Sigmoid colon (tissue), 7 donors: ENCODE measurements around the gene OTOP2. TPM values are rescaled to one million over a fixed set of nuclear protein-coding genes. Genes with fewer than 3 reads are reported as not detected.
"Not testable (repeated sequence)": the region's sequence is repeated elsewhere in the genome, so short reads cannot be mapped to it uniquely, and the experiment has no call there.

Source experiments
- DNase-seq: peaks from one replicate; pipeline ENCODE4 v3.0.0-alpha.2; 2019
- H3K27ac ChIP-seq, 4 donors: fragments of 200-600 bp; sonication (generic); one replicate each; pipeline ENCODE4 v1.5.1; 2016 to 2019; ENCODE audit warnings: mild to moderate bottlenecking in 1 of 4
- H3K27me3 ChIP-seq, 3 donors: fragments of 200-600 bp; sonication (generic); one replicate each; pipeline ENCODE4 v1.5.1; 2019; ENCODE audit warnings: mild to moderate bottlenecking in 1 of 3
- H3K36me3 ChIP-seq, 4 donors: fragments of 200-600 bp; sonication (generic); one replicate each; pipeline ENCODE4 v1.5.1; 2016 to 2019
- H3K4me1 ChIP-seq, 4 donors: fragments of 200-600 bp; sonication (generic); one replicate each; pipeline ENCODE4 v1.5.1; 2017 to 2019
- H3K4me3 ChIP-seq, 4 donors: fragments of 200-600 bp; sonication (generic); one replicate each; pipeline ENCODE4 v1.5.1; 2017 to 2019; ENCODE audit warnings: mild to moderate bottlenecking in 2 of 4, moderate library complexity in 1 of 4
- H3K9me3 ChIP-seq, 4 donors: fragments of 200-600 bp in 3 of 4; sonication (generic) in 3 of 4; one replicate each; pipeline versions ENCODE4 v1.5.1 to v1.6.1; 2013 to 2019
- CTCF ChIP-seq, 4 experiments: fragments of 450-650 bp in 3 of 4; fragments of 200-600 bp in 1 of 4; IDR thresholded peaks; one replicate each; pipeline ENCODE4 v1.5.1; 2016 to 2019; ENCODE audit warnings: antibody characterized with exemption in 4 of 4, mild to moderate bottlenecking in 3 of 4, moderate library complexity in 2 of 4
- EP300 ChIP-seq, 4 donors: sonication (generic); formaldehyde crosslinking; IDR thresholded peaks; one replicate each; pipeline ENCODE4 v1.6.1; 2017; ENCODE audit warnings: antibody characterized with exemption in 4 of 4
- POLR2A ChIP-seq, 2 donors: fragments of 450-650 bp; IDR thresholded peaks; one replicate each; pipeline ENCODE4 v1.6.1; 2016; ENCODE audit warnings: antibody characterized with exemption in 2 of 2, mild to moderate bottlenecking in 2 of 2, moderate library complexity in 2 of 2
- POLR2AphosphoS5 ChIP-seq, 4 donors: sonication (generic); formaldehyde crosslinking; IDR thresholded peaks; one replicate each; pipeline ENCODE4 v1.6.1; 2017; ENCODE audit warnings: antibody characterized with exemption in 4 of 4
- WGBS, 2 donors: extraction: QIAGEN DNeasy Blood & Tissue Kit; methylation state at CpG; one replicate each; pipeline ENCODE4 v1.1.7; 2013; 5-methylcytosine and 5-hydroxymethylcytosine counted together
- intact Hi-C: fragments of 100-400 bp; cut with DNase I; formaldehyde crosslinking; loops from one replicate; pipeline ENCODE4 v1.15.1; 2023
- polyA plus RNA-seq, 3 donors: library from polyadenylated mRNA; stranded (reverse); fragments of 200-250 nt; gene quantifications; one replicate each; pipeline ENCODE4 v1.2.3, GENCODE V29; 2013
- total RNA-seq, 4 donors: library from RNA; depleted of rRNA; stranded (reverse); fragments of >200 nt; gene quantifications; one replicate each; pipeline ENCODE4 v1.1.0, GENCODE V29; 2016
- donor health status: healthy with polysubstance abuse.
- donor health status: Bipolar disorder and iron deficiency.
- donor health status: healthy.

Gene OTOP2
- total and polyA plus RNA-seq, 7 donors, result 0.36 to 21.0 (median 4.8) TPM; not detected in 2

GRCh38 chr17:74981979-74982662, 58.0 kb downstream of the OTOP2 start:
- H3K4me1 ChIP-seq, result peaks cover 0 to 24% (median 18%) of the 10 kb centered on the region in 4 donors
- peak; percentile 85 for DNase-seq
- 0 to 1% methylated on average over 61 of the region's 61 CpGs for WGBS, 2 donors
- intact Hi-C loops, result no loop called here
- H3K4me3 ChIP-seq, result peak overlapping the region; percentile 62 to 78 (median 64)
- peak overlapping the region; percentile 88 to 91 (median 88) for H3K27ac ChIP-seq
- H3K9me3 ChIP-seq, result no peaks in the 10 kb centered on the region
- no peaks in the 10 kb centered on the region for H3K27me3 ChIP-seq
- H3K36me3 ChIP-seq, result no peaks in the 10 kb centered on the region
- TF ChIP-seq POLR2A (IDR thresholded peaks at IDR 0.05) (peak in 1 of 2 donors; percentile 44), EP300 (IDR thresholded peaks at IDR 0.05) (no peak), POLR2AphosphoS5 (IDR thresholded peaks at IDR 0.05) (peak; percentile 55 to 78 (median 74)), CTCF (IDR thresholded peaks at IDR 0.05) (peak in 1 of 4 experiments; percentile 21)

- H3K36me3 ChIP-seq, intact Hi-C loops, H3K27me3 ChIP-seq, DNase-seq, H3K9me3 ChIP-seq: not testable (repeated sequence)
- peak overlapping the region; percentile 88 to 91 (median 88) for H3K27ac ChIP-seq
- WGBS, 2 donors, result 40 to 45% methylated on average over 14 of the region's 14 CpGs
- peaks cover 0 to 25% (median 19%) of the 10 kb centered on the region in 4 donors for H3K4me1 ChIP-seq
- H3K4me3 ChIP-seq, result peak overlapping the region; percentile 62 to 78 (median 64)
Measured at GRCh38 chr17:74982663-74983313, 58.7 kb downstream of the OTOP2 start.

Other genes with a start within 250 kb of the OTOP2 start
- gene CD300LF, start 211.3 kb upstream of the OTOP2 start, total RNA-seq, result under 1 TPM in 1 of 4 donors, not detected in 3; 0.27 TPM
- gene CD300LF, start 211.3 kb upstream of the OTOP2 start, polyA plus RNA-seq, result 1 to 10 TPM; 1.8 to 8.3 (median 4.8) TPM
- gene RAB37, start 187.0 kb upstream of the OTOP2 start, total RNA-seq, result 1 to 10 TPM in 3 of 4 donors, under 1 TPM in 1; 0.54 to 4.1 (median 1.4) TPM
- 10 to 100 TPM; 15.2 to 28.8 (median 16.9) TPM for gene RAB37, start 187.0 kb upstream of the OTOP2 start, polyA plus RNA-seq
- 10 to 100 TPM in 1 of 4 donors, 1 to 10 TPM in 3; 6.6 to 12.5 (median 7.3) TPM for gene NHERF1, start 175.6 kb upstream of the OTOP2 start, total RNA-seq
- 100 to 1,000 TPM; 122 to 420 (median 194) TPM for gene NHERF1, start 175.6 kb upstream of the OTOP2 start, polyA plus RNA-seq
- gene NAT9, start 147.9 kb upstream of the OTOP2 start, total RNA-seq, result 10 to 100 TPM; 14.3 to 29.9 (median 21.7) TPM
- 10 to 100 TPM; 11.3 to 36.4 (median 14.4) TPM for gene NAT9, start 147.9 kb upstream of the OTOP2 start, polyA plus RNA-seq
- gene GRIN2C, start 64.4 kb upstream of the OTOP2 start, total RNA-seq, result under 1 TPM in 1 of 4 donors, not detected in 3; 0.49 TPM
- under 1 TPM in 1 of 3 donors, not detected in 2; 0.22 TPM for gene GRIN2C, start 64.4 kb upstream of the OTOP2 start, polyA plus RNA-seq
- gene FDXR, start 51.3 kb upstream of the OTOP2 start, total RNA-seq, result 1 to 10 TPM; 3.0 to 8.6 (median 7.1) TPM
- gene FDXR, start 51.3 kb upstream of the OTOP2 start, polyA plus RNA-seq, result 10 to 100 TPM; 10.8 to 26.9 (median 14.6) TPM
- gene FADS6, start 30.6 kb upstream of the OTOP2 start, total RNA-seq, result not detected
- 1 to 10 TPM in 2 of 3 donors, under 1 TPM in 1; 0.06 to 1.8 (median 1.6) TPM for gene FADS6, start 30.6 kb upstream of the OTOP2 start, polyA plus RNA-seq
- gene USH1G, start 1.0 kb upstream of the OTOP2 start, total RNA-seq, result not detected
- gene USH1G, start 1.0 kb upstream of the OTOP2 start, polyA plus RNA-seq, result under 1 TPM in 1 of 3 donors, not detected in 2; 0.09 TPM
- gene OTOP3, start 11.6 kb downstream of the OTOP2 start, total RNA-seq, result not detected
- gene OTOP3, start 11.6 kb downstream of the OTOP2 start, polyA plus RNA-seq, result 1 to 10 TPM in 1 of 3 donors, under 1 TPM in 2; 0.28 to 1.8 (median 0.60) TPM
- 10 to 100 TPM in 1 of 4 donors, 1 to 10 TPM in 3; 7.1 to 21.6 (median 8.3) TPM for gene HID1, start 48.5 kb downstream of the OTOP2 start, total RNA-seq
- 10 to 100 TPM; 23.4 to 34.8 (median 33.8) TPM for gene HID1, start 48.5 kb downstream of the OTOP2 start, polyA plus RNA-seq
- 10 to 100 TPM in 3 of 4 donors, 1 to 10 TPM in 1; 9.3 to 16.9 (median 10.3) TPM for gene CDR2L, start 63.4 kb downstream of the OTOP2 start, total RNA-seq
- 1 to 10 TPM; 2.4 to 3.7 (median 3.0) TPM for gene CDR2L, start 63.4 kb downstream of the OTOP2 start, polyA plus RNA-seq
- gene MRPL58, start 88.4 kb downstream of the OTOP2 start, total RNA-seq, result 100 to 1,000 TPM in 1 of 4 donors, 10 to 100 TPM in 3; 46.3 to 104 (median 62.5) TPM
- gene MRPL58, start 88.4 kb downstream of the OTOP2 start, polyA plus RNA-seq, result 10 to 100 TPM; 36.6 to 56.9 (median 53.0) TPM
- 100 to 1,000 TPM; 303 to 480 (median 367) TPM for gene ATP5PD, start 122.7 kb downstream of the OTOP2 start, total RNA-seq
- gene ATP5PD, start 122.7 kb downstream of the OTOP2 start, polyA plus RNA-seq, result 100 to 1,000 TPM; 481 to 726 (median 592) TPM
- 10 to 100 TPM; 19.6 to 25.5 (median 21.8) TPM for gene KCTD2, start 123.0 kb downstream of the OTOP2 start, total RNA-seq
- gene KCTD2, start 123.0 kb downstream of the OTOP2 start, polyA plus RNA-seq, result 10 to 100 TPM; 12.5 to 24.0 (median 13.8) TPM
- gene SLC16A5, start 163.7 kb downstream of the OTOP2 start, total RNA-seq, result 10 to 100 TPM in 1 of 4 donors, 1 to 10 TPM in 3; 2.6 to 15.0 (median 6.4) TPM
- gene SLC16A5, start 163.7 kb downstream of the OTOP2 start, polyA plus RNA-seq, result 10 to 100 TPM in 2 of 3 donors, 1 to 10 TPM in 1; 6.6 to 31.1 (median 13.4) TPM
- 1 to 10 TPM; 3.2 to 7.8 (median 4.3) TPM for gene ARMC7, start 185.7 kb downstream of the OTOP2 start, total RNA-seq
- 10 to 100 TPM; 15.0 to 18.9 (median 16.6) TPM for gene ARMC7, start 185.7 kb downstream of the OTOP2 start, polyA plus RNA-seq
- 100 to 1,000 TPM in 1 of 4 donors, 10 to 100 TPM in 3; 60.7 to 109 (median 82.4) TPM for gene NT5C, start 207.5 kb downstream of the OTOP2 start, total RNA-seq
- 100 to 1,000 TPM; 102 to 116 (median 110) TPM for gene NT5C, start 207.5 kb downstream of the OTOP2 start, polyA plus RNA-seq
- 10 to 100 TPM; 17.5 to 19.1 (median 18.8) TPM for gene JPT1, start 230.2 kb downstream of the OTOP2 start, total RNA-seq
- gene JPT1, start 230.2 kb downstream of the OTOP2 start, polyA plus RNA-seq, result 100 to 1,000 TPM; 361 to 627 (median 471) TPM